Measurements from ENCODE around the gene COL18A1.
"Not testable (repeated sequence)": the region's sequence is repeated elsewhere in the genome, so short reads cannot be mapped to it uniquely, and the experiment has no call there.

DNA sequence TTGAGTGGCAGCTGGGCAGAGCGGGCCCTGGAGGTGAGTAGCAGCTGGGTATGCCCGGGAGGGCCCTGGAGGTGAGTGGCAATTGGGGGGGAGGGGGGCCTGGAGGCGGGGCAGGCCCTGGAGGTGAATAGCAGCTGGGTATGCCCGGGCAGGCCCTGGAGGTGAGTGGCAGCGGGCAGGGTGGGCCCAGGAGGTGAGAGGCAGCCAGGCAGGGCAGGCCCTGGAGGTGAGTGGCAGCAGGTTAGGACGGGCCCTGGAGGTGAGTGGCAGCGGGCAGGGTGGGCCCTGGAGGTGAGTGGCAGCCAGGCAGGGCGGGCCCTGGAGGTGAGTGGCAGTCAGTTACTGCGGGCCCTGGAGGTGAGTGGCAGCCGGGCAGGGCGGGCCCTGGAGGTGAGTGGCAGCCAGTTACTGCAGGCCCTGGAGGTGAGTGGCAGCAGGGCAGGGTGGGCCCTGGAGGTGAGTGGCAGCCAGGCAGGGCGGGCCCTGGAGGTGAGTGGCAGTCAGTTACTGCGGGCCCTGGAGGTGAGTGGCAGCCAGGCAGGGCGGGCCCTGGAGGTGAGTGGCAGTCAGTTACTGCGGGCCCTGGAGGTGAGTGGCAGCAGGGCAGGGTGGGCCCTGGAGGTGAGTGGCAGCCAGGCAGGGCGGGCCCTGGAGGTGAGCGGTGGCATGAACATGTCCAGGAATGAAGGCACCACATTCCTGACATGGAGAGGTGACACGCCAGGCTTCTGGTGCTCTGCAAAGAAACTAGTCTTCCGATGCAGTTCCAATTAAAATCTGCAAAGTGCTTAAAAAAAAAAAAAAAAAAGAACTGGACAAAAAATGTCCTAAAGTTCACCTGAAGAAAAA lies 122.4 kb downstream of the COL18A1 start:
- TF ChIP-seq, protein P1, sequence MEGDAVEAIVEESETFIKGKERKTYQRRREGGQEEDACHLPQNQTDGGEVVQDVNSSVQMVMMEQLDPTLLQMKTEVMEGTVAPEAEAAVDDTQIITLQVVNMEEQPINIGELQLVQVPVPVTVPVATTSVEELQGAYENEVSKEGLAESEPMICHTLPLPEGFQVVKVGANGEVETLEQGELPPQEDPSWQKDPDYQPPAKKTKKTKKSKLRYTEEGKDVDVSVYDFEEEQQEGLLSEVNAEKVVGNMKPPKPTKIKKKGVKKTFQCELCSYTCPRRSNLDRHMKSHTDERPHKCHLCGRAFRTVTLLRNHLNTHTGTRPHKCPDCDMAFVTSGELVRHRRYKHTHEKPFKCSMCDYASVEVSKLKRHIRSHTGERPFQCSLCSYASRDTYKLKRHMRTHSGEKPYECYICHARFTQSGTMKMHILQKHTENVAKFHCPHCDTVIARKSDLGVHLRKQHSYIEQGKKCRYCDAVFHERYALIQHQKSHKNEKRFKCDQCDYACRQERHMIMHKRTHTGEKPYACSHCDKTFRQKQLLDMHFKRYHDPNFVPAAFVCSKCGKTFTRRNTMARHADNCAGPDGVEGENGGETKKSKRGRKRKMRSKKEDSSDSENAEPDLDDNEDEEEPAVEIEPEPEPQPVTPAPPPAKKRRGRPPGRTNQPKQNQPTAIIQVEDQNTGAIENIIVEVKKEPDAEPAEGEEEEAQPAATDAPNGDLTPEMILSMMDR (conservative IDR thresholded peaks at IDR 0.05) = not testable (repeated sequence)
- TF ChIP-seq ZFX (IDR thresholded peaks at IDR 0.05) = not testable (repeated sequence)
